ENCODE results near the gene MEIS2.

DNA sequence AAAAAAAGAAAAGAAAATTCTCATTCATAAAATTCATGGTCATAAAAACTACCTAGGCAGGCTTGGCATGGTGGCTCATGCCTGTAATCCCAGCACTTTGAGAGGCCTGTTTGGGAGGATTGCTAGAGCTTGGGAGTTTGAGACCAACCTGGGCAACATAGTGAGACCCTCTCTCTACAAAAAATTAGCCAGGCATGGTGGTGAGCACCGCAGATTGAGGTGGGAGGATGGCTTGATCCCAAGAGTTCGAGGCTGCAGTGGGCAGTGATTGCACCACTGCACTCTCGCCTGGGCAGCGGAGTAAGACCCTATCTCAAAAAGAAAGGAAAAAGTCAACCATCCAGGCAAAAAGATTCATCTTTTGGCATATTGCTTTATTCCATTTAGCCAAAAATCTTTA lies 58.5 kb downstream of the MEIS2 start:
- TF ChIP-seq SMC3 (IDR thresholded peaks at IDR 0.05; ENCODE audit: low read length) (no peak), ZNF652 (CRISPR knock-in tag; IDR thresholded peaks at IDR 0.05; ENCODE audit: borderline replicate concordance, low read depth) (no peak), ZNF558 (CRISPR knock-in tag; IDR thresholded peaks at IDR 0.05; ENCODE audit: borderline replicate concordance) (no peak), ELF1 (CRISPR knock-in tag; IDR thresholded peaks at IDR 0.05) (no peak), ZNF431 (CRISPR knock-in tag; IDR thresholded peaks at IDR 0.05; ENCODE audit: borderline replicate concordance, low read depth) (no peak), SP5 (CRISPR knock-in tag; IDR thresholded peaks at IDR 0.05; ENCODE audit: borderline replicate concordance, low read depth) (no peak), CHD4 (IDR thresholded peaks at IDR 0.05; ENCODE audit: borderline replicate concordance, low read length) (no peak), MAF1 (CRISPR knock-in tag; IDR thresholded peaks at IDR 0.05; ENCODE audit: borderline replicate concordance) (no peak), ZNF263 (CRISPR knock-in tag; IDR thresholded peaks at IDR 0.05) (no peak), CHD2 (IDR thresholded peaks at IDR 0.05; ENCODE audit: low read depth, low read length) (no peak)
- TF ChIP-seq, protein P1, sequence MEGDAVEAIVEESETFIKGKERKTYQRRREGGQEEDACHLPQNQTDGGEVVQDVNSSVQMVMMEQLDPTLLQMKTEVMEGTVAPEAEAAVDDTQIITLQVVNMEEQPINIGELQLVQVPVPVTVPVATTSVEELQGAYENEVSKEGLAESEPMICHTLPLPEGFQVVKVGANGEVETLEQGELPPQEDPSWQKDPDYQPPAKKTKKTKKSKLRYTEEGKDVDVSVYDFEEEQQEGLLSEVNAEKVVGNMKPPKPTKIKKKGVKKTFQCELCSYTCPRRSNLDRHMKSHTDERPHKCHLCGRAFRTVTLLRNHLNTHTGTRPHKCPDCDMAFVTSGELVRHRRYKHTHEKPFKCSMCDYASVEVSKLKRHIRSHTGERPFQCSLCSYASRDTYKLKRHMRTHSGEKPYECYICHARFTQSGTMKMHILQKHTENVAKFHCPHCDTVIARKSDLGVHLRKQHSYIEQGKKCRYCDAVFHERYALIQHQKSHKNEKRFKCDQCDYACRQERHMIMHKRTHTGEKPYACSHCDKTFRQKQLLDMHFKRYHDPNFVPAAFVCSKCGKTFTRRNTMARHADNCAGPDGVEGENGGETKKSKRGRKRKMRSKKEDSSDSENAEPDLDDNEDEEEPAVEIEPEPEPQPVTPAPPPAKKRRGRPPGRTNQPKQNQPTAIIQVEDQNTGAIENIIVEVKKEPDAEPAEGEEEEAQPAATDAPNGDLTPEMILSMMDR (CRISPR knock-in tag; IDR thresholded peaks at IDR 0.05), result no peak
- TF ChIP-seq, protein P2, sequence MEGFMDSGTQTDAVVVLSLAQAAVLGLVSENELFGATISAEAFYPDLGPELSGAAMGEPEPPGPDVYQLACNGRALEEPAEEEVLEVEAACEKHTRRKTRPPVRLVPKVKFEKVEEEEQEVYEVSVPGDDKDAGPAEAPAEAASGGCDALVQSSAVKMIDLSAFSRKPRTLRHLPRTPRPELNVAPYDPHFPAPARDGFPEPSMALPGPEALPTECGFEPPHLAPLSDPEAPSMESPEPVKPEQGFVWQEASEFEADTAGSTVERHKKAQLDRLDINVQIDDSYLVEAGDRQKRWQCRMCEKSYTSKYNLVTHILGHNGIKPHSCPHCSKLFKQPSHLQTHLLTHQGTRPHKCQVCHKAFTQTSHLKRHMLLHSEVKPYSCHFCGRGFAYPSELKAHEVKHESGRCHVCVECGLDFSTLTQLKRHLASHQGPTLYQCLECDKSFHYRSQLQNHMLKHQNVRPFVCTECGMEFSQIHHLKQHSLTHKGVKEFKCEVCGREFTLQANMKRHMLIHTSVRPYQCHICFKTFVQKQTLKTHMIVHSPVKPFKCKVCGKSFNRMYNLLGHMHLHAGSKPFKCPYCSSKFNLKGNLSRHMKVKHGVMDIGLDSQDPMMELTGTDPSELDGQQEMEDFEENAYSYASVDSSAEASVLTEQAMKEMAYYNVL (CRISPR knock-in tag; IDR thresholded peaks at IDR 0.05; ENCODE audit: borderline replicate concordance), result no peak
- TF ChIP-seq, protein P3, sequence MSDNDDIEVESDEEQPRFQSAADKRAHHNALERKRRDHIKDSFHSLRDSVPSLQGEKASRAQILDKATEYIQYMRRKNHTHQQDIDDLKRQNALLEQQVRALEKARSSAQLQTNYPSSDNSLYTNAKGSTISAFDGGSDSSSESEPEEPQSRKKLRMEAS (IDR thresholded peaks at IDR 0.05), result no peak
- TF ChIP-seq, protein P4, sequence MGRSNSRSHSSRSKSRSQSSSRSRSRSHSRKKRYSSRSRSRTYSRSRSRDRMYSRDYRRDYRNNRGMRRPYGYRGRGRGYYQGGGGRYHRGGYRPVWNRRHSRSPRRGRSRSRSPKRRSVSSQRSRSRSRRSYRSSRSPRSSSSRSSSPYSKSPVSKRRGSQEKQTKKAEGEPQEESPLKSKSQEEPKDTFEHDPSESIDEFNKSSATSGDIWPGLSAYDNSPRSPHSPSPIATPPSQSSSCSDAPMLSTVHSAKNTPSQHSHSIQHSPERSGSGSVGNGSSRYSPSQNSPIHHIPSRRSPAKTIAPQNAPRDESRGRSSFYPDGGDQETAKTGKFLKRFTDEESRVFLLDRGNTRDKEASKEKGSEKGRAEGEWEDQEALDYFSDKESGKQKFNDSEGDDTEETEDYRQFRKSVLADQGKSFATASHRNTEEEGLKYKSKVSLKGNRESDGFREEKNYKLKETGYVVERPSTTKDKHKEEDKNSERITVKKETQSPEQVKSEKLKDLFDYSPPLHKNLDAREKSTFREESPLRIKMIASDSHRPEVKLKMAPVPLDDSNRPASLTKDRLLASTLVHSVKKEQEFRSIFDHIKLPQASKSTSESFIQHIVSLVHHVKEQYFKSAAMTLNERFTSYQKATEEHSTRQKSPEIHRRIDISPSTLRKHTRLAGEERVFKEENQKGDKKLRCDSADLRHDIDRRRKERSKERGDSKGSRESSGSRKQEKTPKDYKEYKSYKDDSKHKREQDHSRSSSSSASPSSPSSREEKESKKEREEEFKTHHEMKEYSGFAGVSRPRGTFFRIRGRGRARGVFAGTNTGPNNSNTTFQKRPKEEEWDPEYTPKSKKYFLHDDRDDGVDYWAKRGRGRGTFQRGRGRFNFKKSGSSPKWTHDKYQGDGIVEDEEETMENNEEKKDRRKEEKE (IDR thresholded peaks at IDR 0.05), result no peak

Measured in HepG2 (cell line).